Small intestine (tissue), 7 donors: ENCODE measurements around the gene USP38. TPM values are rescaled to one million over a fixed set of nuclear protein-coding genes. Genes with fewer than 3 reads are reported as not detected.
"Not testable (repeated sequence)": the region's sequence is repeated elsewhere in the genome, so short reads cannot be mapped to it uniquely, and the experiment has no call there.

ENCODE experiments used
- DNase-seq, 2 donors: peaks; one replicate each; pipeline versions ENCODE4 v3.0.0 to v3.0.0-alpha.2; 2013
- FAIRE-seq: peaks from 2 replicates; lab custom pipeline; 2012; peaks lifted over from hg19 to GRCh38; lab: Jason Lieb, UNC
- H3K27ac ChIP-seq, 3 donors: one replicate each; pipeline ENCODE4 v1.5.1; 2013; ENCODE audit warnings: low read length in 2 of 3, mild to moderate bottlenecking in 2 of 3, control low read depth in 1 of 3, inconsistent platforms in 1 of 3, low read depth in 1 of 3, moderate library complexity in 1 of 3
- H3K27me3 ChIP-seq, 3 donors: one replicate each; pipeline ENCODE4 v1.6.1; 2013; ENCODE audit warnings: low read length in 3 of 3, inconsistent platforms in 1 of 3; ENCODE audit not compliant: control insufficient read depth in 3 of 3, insufficient read depth in 3 of 3
- H3K36me3 ChIP-seq, 3 donors: one replicate each; pipeline ENCODE4 v1.6.1; 2013; ENCODE audit warnings: low read length in 3 of 3, inconsistent platforms in 1 of 3, low read depth in 1 of 3, mild to moderate bottlenecking in 1 of 3, moderate library complexity in 1 of 3; ENCODE audit not compliant: control insufficient read depth in 3 of 3, insufficient read depth in 2 of 3
- H3K4me1 ChIP-seq, 3 donors: one replicate each; pipeline ENCODE4 v1.6.1; 2013; ENCODE audit warnings: low read length in 2 of 3, inconsistent platforms in 1 of 3, low read depth in 1 of 3, mild to moderate bottlenecking in 1 of 3, moderate library complexity in 1 of 3; ENCODE audit not compliant: control insufficient read depth in 3 of 3, insufficient read depth in 2 of 3
- H3K4me3 ChIP-seq, 3 donors: one replicate each; pipeline ENCODE4 v1.5.1; 2013; ENCODE audit warnings: low read length in 3 of 3, control low read depth in 1 of 3, inconsistent platforms in 1 of 3, low read depth in 1 of 3, mild to moderate bottlenecking in 1 of 3, moderate library complexity in 1 of 3
- H3K9me3 ChIP-seq, 2 donors: one replicate each; pipeline ENCODE4 v1.6.1; 2013; ENCODE audit warnings: low read depth in 1 of 2, low read length in 1 of 2; ENCODE audit not compliant: control insufficient read depth in 2 of 2, insufficient read depth in 1 of 2
- WGBS, 3 donors: extraction: QIAGEN DNeasy Blood & Tissue Kit; methylation state at CpG; one replicate each; pipeline ENCODE4 v1.1.7; 2013; 5-methylcytosine and 5-hydroxymethylcytosine counted together
- polyA plus RNA-seq, 4 donors: library from polyadenylated mRNA; stranded (reverse) in 3 of 4; unstranded in 1 of 4; fragments of 200-250 nt in 3 of 4; fragments of 120-200 nt in 1 of 4; gene quantifications; one replicate each; pipeline versions ENCODE4 v1.2.1 to v1.2.3, GENCODE V29; 2013
- donor health status: healthy with polysubstance abuse.
- donor health status: control.
- donor health status: control.
- donor health status: Bipolar disorder and iron deficiency.
- donor health status: healthy.

USP38 gene
- polyA plus RNA-seq, 4 donors, result 7.0 to 25.8 (median 9.1) TPM

DNA sequence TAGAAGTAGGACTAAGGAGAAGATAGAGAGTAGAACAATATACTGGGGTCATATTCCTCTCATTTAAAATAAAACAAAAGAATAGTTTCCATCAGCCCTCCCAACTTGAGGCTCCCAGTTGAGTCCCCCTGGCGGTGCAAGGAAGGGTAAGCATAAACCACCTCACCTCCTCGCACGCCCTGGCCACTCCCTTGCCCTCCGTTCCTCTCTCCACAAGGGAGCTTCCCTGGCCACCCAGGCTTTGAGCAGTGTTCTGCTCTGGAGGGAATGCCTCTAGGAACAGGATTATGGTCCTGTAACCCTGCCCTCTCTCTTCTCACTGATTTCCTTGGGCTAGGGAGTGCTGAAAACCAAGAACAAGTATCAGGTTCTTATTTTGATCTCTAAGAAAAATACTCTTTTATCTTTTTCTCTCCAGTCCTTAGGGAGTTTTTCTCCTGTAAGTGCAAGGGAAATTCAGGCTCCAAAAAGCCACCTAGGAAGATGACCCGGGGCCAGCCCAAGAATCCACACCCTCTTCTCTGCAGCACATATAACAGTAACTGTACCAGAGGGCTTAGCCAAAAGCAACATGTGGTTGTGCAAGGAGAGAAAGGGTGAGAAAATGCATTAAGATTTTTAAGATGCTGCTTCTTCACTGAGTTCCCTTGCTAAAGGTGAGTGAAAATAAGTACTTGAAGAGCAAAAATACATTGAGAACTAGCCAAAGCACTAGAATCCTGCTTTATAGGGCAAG, 69.9 kb downstream of the USP38 start:
- H3K36me3 ChIP-seq, result no peaks in the 10 kb centered on the region
- H3K4me1 ChIP-seq, result no peaks in the 10 kb centered on the region
- no peak overlapping the region for H3K4me3 ChIP-seq
- FAIRE-seq, result no peak
- H3K27me3 ChIP-seq, result no peaks in the 10 kb centered on the region
- H3K27ac ChIP-seq, result no peak overlapping the region
- no peaks in the 10 kb centered on the region for H3K9me3 ChIP-seq
- 63 to 82% (median 65%) methylated on average over 5 of the region's 5 CpGs for WGBS, 3 donors
- no peak for DNase-seq

DNA sequence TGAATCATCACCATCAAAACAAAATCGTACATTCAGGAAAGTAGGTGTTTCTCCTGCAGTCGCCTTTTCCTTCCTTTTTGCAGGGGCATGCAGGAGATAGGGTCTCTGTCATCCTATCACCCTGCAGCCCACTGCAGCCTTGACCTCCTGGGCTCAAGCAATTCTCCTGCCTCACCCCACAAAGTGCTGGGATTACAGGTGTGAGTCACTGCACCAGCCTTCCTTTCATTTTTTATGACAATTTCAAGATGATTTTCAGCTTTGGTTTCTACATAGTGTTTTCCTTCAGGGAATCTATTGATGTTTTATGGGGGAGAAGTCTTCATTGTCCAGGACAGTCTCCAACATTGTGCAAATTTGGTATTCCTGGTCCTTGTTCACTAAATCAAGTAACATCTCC, 71.7 kb downstream of the USP38 start:
- no peak overlapping the region for H3K4me3 ChIP-seq
- H3K27ac ChIP-seq, result no peak overlapping the region
- no peaks in the 10 kb centered on the region for H3K27me3 ChIP-seq
- FAIRE-seq (no peak), DNase-seq (no peak)
- H3K9me3 ChIP-seq, result no peaks in the 10 kb centered on the region
- 59 to 71% (median 70%) methylated on average over 2 of the region's 2 CpGs for WGBS, 3 donors
- H3K4me1 ChIP-seq, result no peaks in the 10 kb centered on the region
- no peaks in the 10 kb centered on the region for H3K36me3 ChIP-seq

DNA sequence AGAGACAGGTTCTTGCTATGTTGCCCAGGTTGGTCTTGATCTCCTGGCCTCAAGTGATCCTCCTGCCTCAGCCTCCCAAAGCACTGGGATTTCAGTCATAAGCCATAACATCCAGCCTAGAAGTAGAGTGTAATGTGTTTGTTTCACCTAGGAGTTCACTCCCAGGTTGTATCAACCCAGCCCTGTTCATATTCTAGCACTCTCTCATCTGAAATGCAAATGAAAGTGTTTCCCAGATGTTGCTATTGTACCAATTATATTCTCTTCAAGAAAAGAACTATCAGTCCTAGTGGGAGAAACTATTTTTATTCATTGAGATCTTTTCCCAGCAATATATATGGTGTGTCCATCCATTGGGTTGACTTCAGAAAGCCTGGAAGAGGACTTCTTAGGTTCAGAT, 72.6 kb downstream of the USP38 start:
- no peaks in the 10 kb centered on the region for H3K4me1 ChIP-seq
- FAIRE-seq, result no peak
- no peak overlapping the region for H3K4me3 ChIP-seq
- H3K27ac ChIP-seq, result no peak overlapping the region
- no peaks in the 10 kb centered on the region for H3K36me3 ChIP-seq
- H3K27me3 ChIP-seq, result no peaks in the 10 kb centered on the region
- no peak for DNase-seq
- H3K9me3 ChIP-seq, result no peaks in the 10 kb centered on the region

DNA sequence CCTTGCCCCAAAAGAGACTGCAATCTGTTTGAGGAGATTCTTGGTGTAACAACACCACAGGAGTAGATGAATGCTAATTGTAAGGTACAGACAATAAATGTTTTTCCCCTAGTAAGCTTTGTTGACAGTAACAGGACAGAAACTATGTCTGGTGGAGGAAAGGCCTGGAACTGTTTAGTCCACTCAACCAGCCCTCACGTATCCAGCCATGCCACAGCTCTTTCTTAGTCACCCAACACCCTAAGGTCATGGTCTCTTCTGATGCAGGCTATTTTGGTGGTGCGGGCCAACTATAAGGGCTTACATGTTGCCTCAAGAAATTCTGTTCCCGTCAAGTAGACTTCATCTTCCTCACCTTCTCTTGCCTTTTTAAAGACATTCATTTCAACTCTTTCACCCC, 76.0 kb downstream of the USP38 start:
- no peak for DNase-seq
- FAIRE-seq, result no peak
- no peaks in the 10 kb centered on the region for H3K27me3 ChIP-seq
- H3K36me3 ChIP-seq, result no peaks in the 10 kb centered on the region
- no peaks in the 10 kb centered on the region for H3K4me1 ChIP-seq
- peaks cover 0 to 7% of the 10 kb centered on the region in 2 donors for H3K9me3 ChIP-seq
- WGBS, 3 donors, result 57 to 93% (median 74%) methylated on average over 3 of the region's 3 CpGs
- no peak overlapping the region for H3K4me3 ChIP-seq
- H3K27ac ChIP-seq, result no peak overlapping the region

DNA sequence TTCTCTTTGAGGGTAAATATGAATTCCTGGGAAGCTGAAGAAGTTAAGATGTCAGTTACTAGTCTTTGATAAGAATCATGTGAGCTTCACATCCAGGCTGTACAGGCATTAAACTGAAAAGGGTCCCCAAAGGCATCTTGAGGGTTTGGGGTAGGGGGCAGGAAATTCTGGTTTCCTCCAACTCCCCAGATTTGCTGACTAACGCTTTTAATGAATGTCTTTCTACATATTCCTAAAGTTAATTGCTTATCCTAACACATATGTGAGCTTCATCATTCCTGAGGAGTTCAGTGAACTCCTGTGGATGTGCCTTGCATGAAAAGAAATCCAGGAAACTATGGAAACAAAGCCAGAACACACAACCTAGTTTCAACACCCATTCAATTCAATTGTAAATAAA, 78.1 kb downstream of the USP38 start:
- no peaks in the 10 kb centered on the region for H3K4me1 ChIP-seq
- FAIRE-seq, result no peak
- no peak for DNase-seq
- peaks cover 0 to 15% of the 10 kb centered on the region in 2 donors for H3K9me3 ChIP-seq
- H3K27ac ChIP-seq, result no peak overlapping the region
- WGBS, 3 donors, result 0 to 56% (median 48%) methylated on average over 1 of the region's 1 CpG
- no peak overlapping the region for H3K4me3 ChIP-seq
- H3K36me3 ChIP-seq, result no peaks in the 10 kb centered on the region
- H3K27me3 ChIP-seq, result no peaks in the 10 kb centered on the region

DNA sequence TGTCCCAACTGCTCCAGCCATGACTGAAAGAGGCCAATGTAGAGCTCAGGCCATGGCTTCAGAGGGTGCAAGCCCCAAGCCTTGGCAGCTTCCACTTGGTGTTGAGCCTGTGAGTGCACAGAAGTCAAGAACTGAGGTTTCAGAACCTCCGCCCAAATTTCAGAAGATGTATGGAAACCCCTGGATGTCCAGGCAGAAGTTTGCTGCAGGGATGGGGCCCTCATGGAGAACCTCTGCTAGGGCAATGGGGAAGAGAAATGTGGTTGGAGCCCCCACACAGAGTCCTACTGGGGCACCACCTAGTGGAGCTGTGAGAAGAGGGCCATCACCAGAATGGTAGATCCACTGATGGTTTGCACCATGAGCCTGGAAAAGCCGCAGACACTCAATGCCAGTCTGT, 83.0 kb downstream of the USP38 start:
- H3K4me3 ChIP-seq, H3K4me1 ChIP-seq, H3K27ac ChIP-seq, H3K36me3 ChIP-seq, H3K27me3 ChIP-seq, DNase-seq, FAIRE-seq: not testable (repeated sequence)
- H3K9me3 ChIP-seq, result peaks cover 0 to 25% of the 10 kb centered on the region in 2 donors
- 92 to 98% (median 97%) methylated on average over 2 of the region's 2 CpGs for WGBS, 3 donors

DNA sequence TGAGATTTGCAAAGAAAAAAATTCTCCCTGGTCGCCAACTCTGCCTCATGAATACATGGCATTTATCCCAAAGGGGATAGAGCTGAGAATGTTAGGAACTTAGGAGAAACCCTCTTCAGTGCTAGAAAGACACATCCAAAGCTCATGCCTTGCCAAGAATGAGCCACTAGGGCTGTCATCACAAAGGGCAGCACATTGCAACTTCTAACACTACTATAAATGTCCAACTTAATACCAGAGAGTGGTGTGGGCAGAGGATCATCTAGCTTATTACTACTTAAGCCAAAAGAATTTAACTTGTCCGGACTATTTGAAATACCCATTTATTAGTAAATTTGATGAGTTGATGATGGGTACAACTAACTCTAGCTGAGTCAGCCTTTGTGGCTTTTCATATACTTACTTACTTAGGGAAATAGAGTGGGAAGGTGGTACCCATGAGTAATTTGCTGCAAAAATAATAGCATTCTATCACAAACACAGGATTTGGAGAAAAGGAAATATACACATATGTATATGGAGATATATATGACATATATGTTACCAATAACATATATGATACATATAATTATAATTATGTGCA, 85.6 kb downstream of the USP38 start:
- no peaks in the 10 kb centered on the region for H3K4me1 ChIP-seq
- H3K36me3 ChIP-seq, result no peaks in the 10 kb centered on the region
- DNase-seq (no peak), FAIRE-seq (no peak)
- H3K9me3 ChIP-seq, result peaks cover 0 to 18% of the 10 kb centered on the region in 2 donors
- WGBS, 3 donors, result 81 to 93% (median 87%) methylated on average over 2 of the region's 2 CpGs
- H3K4me3 ChIP-seq, result no peak overlapping the region
- H3K27me3 ChIP-seq, result no peaks in the 10 kb centered on the region
- no peak overlapping the region for H3K27ac ChIP-seq
